SH-SY5Y (cell line): Measurements from ENCODE around the gene LIPJ.

Source experiments
- GATA2 ChIP-seq: IDR thresholded peaks from 2 replicates; pipeline ENCODE4 v1.6.1; 2011; ENCODE audit warnings: mild to moderate bottlenecking, low read depth, low read length
- GATA3 ChIP-seq: IDR thresholded peaks from 2 replicates; pipeline ENCODE4 v1.6.1; 2011; ENCODE audit warnings: low read depth, mild to moderate bottlenecking, low read length, moderate library complexity

The LIPJ gene

DNA sequence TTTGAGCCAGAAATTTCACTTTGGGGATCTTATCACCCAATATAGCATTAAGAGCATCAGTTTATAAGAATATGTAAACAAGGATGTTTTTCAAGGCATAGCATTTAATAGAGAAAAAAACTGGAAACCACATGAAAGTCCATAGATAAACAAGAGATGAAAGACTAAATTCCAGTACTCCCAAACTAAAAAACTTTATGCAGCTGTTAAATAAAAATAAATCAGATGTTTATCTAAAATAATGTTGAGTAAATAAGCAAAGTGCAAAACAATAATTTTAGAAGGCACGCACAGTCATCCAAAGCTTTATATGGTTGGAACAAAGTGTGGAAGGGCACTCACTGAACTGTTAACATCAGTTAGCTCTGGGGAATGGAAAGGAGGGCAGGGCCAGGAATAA is 24.4 kb upstream of the LIPJ start:
- TF ChIP-seq GATA2 (no peak), GATA3 (no peak)

DNA sequence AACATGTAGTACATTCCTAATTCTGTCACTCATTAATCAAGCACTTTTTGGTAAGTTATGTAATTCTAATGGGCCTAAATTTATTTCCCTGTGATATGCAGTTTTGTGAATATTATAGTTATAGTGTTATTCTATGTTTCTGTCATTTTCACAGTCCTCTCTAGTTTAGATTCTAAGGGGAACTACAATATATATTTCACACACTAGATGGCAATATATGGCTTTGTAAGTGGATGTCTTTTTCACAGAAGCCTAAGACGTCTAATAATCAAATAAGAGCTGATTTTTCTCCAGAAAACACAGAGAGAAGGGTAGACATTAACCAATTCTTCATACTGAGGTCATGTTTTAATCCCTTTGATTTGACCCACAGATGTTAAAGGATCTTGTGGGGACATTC is 21.5 kb upstream of the LIPJ start:
- TF ChIP-seq GATA3 (no peak), GATA2 (no peak)

DNA sequence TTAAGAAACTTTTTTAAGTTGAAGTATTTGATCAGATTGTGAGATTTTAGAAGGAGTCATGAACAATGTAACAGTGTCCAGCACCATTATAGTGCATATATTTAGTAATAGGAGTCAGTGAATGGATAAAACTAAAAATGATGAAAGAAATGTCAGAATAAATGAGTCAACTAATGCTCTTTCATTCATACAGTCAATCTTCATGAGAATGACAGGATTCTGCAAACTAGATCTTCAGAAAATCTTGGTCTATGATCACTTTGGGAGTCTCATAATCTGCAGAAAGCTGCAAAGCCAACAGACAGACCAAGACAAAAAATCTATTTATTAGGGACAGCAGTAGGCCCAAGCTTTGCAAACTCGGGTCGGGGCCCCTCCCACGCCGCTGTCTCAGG is 4.2 kb upstream of the LIPJ start:
- TF ChIP-seq GATA3 (no peak), GATA2 (no peak)

DNA sequence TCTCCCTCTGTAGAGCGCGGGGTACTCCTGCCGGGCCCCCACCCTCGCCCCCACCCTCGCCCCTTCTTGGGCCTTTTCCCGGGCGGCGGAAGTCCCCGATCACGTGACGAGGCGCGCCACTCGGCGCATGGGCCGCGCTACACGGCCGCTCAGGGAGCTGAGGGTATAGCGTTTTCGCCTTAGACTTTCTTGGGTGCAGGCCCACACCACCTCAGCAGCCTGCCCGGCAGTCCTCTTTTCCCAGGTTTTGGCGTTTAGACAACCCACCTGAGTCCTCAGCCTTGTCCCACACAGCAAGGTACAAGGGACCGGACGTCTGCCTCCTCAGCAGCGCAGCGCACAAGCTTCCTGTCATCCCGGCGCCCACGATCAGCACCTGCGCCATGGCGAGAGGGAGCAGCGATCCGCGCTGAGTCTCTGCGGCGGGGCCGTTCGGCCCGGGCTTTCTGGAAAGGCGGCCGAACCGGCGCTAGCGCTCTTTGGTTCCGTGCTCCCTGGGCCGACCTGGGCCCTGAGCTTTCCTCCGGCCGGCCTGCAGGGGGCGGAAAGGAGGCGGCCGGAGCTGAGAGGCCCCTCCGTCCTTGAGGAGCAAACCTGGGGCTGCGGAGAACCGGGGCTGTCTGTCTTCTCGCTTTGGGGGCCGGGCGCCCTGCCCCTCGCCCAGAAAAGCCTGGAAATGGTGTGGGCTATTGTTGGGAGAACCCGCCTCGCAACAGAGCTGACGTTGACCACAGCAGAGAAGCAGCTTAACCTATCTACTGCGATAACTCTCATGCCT is 3.6 kb upstream of the LIPJ start, which contains the start of gene RNLS:
RNLS (minus strand) TSS at position 513 of the 778 bp plus-strand sequence.
- no peak for TF ChIP-seq GATA3
- TF ChIP-seq GATA2: no peak

DNA sequence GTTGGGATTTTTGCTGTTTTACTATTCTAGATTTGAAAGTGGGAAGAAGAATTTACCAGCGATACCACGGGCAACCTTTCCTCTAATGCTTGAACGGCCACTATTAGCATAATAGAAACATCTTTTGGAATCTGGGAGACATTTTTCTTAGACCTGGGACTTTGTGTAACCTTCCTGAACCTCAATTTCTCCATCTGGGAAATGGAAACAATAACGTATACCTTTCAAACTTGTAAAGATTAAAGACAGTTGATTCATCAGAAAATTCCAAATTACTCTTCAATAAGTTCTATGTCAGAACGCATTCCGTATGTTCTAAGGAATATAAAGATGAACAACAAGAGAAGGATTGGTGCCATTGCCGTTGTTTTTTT is 3.0 kb upstream of the LIPJ start:
- TF ChIP-seq GATA3 (no peak), GATA2 (no peak)

DNA sequence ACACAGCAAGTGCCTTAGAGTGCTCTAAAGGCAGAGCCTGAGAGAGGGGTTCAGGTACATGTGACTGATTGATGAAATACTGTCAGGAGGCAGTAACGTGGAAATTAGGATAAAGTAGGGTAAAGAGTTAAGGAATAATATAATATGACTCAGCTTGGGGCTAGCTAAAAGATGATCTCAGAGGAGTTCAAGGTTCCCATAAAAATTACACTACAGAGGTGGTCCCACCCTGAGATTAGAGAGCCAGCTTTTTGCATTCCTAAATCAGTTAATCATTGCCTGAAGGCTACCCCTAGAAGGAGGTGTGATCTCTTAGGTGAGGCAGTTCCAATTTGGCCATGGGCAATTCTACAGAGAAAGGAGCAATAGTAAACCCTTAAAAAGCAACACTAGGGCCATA is 5.8 kb downstream of the LIPJ start:
- no peak for TF ChIP-seq GATA3
- no peak for TF ChIP-seq GATA2

DNA sequence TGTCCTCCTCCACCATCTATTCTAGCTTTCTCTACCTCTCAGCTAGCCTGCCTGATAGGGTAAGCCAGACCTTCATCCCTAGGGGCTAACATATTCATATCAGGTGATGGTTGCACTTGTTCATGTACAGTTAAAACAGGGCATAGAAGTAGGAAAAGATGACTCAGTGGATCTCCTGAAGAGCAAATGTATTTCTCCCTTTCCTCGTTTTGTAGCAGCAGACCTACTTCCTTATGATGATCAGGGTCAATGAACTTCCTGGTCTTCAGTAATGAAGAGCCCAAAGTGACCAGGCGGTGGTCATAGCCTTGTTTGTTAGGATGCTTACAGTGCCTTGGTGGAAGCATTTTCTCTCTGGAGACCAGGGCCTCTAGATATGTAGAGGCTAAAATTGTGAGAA is 6.3 kb downstream of the LIPJ start:
- TF ChIP-seq GATA2: no peak
- TF ChIP-seq GATA3: no peak

DNA sequence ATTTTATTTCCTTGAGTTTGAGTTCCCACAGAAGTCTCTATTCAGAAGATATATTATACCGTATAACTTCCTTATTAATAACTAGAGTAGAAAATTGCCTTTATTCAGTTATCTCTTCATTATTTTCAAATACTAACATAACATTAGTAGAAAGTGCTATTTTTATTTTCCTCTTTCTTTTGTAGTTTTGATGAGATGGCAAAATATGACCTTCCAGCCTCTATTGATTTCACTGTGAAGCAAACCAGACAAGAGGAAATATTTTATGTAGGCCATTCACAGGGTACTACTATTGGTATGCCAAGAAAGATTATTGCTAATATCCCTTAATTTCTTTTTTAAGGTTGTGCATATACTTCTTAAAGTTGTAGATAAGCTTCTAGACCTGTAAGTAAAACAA is 7.9 kb downstream of the LIPJ start:
- TF ChIP-seq GATA3 (no peak), GATA2 (no peak)

DNA sequence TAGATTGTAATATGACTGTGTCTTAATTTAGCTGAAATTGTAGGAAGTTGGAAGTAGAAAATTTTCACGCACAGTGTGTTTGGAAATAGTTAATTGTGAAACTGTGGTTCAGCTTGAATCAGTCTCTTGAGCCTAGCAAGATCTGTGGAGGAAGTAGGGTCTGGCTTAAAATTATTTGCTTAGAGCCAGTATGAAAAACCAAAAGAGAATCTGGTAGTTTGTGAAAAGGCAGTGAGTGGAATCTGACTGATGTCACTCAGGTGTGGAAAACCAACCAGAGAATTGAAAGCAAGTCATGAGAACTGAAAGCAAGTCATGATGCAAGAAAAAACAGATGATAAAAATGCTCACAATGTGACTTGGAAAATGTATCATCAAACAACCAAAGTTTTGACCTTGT is 11.5 kb downstream of the LIPJ start:
- TF ChIP-seq GATA3 (no peak), GATA2 (no peak)

DNA sequence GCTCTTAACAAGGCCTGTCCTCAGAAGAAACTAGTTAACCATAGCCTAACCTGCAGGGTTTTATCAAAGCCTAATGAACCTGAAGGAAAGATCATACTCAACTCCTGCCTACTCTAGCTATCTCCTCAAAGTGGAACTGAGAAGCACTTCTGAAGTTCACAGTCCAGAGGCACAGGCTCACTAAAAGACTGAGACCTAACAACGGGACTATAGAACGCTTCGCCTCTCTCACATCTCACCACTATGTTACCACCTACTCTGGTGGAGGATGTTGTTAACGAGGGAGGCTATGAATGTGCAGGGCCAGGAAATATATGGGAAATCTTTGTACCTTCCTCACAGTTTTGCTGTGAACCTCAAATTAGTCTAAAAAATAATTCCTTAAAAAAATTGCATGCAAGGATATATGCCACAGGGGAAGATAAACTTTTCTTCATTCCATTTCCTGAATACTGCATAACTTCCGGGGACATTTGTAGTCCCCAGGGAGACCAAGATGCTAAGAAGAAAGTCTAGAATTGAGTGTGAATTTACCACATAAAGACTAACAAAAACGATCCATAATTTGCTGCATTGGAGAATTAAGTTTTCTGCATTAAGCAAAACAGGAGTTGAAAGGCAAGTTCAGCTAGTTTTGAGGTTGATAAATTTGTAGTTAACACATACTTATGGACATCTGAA is 21.6 kb downstream of the LIPJ start:
- TF ChIP-seq GATA2 (no peak), GATA3 (no peak)

DNA sequence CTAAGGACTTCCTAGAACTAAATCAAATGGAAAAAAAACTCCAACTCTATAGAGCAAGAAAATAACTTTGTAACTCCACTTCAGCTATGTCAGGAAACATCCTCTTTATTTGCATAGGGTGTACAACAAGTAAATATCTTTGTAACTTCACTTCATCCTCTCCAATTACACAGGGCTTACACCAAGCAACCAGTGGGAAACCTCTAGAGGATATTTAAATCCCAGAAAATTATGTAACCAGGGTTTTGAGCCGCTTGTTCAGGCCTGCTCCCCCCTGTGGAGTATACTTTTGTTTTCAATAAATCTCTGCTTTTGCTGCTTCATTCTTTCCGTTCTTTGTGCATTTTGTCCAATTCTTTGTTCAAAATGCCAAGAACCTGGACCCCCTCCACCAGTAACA is 22.2 kb downstream of the LIPJ start:
- no peak for TF ChIP-seq GATA3
- TF ChIP-seq GATA2: no peak

DNA sequence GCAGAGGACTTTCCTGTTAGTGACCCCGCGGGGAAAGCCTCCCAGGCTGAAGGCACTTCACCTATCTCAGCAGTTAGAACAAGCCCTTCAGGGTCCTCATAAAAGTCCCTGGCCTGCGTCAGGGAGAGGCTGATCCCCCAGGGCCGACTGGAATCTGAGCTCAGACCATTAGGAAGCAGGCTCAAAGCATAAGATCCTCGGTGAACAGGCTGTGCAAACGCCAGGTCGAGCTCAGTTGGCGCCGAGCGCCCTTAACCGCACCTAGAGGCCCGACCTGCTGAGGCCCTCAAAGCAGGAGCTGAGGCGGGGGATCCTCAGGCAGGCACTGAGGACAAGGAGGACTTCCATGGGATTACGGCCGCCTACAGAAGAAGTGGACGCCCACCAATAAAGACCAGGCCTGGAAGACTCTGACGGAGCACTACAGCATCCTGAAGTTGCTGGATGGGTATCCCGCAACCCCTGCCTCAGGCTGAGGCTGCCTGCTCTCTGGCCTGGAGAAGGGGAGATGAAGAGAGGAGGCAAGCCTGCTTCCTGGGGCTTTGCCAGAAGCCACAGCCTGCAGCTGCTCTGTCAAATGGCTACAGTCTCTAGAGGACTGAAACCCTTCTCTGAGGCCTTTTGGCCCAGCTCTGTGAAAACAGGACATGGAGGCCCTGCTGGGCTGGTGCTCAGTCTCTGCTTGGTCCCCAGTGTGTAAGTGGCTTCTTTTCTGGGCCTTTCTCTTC is 29.9 kb downstream of the LIPJ start:
- TF ChIP-seq GATA2 (no peak), GATA3 (no peak)

DNA sequence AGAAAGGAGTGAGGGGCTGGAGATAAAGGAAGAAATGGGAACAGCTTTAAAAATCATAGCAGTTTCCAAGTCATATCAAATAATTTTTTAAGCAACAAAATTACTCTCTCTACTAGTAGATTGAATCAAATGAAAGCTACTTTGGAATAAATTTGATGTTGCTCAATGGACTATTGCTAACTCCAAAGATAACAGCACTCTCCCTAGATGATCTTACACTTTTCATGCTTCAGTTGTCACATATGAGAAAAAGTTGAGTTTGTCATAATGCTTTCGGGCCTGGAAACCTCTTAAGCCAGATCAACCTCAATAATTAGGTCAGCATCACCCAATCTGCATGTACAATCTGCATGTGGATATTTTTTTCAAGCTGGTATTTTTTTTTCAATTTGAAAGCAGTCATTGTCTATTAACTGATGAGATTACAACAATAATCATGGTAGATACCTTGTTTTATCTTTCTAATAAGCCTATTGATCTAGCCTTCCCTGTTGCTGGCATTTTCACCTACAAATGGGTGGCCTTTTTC is 31.3 kb downstream of the LIPJ start:
- peak; percentile 91 for TF ChIP-seq GATA3
- peak; percentile 85 for TF ChIP-seq GATA2

DNA sequence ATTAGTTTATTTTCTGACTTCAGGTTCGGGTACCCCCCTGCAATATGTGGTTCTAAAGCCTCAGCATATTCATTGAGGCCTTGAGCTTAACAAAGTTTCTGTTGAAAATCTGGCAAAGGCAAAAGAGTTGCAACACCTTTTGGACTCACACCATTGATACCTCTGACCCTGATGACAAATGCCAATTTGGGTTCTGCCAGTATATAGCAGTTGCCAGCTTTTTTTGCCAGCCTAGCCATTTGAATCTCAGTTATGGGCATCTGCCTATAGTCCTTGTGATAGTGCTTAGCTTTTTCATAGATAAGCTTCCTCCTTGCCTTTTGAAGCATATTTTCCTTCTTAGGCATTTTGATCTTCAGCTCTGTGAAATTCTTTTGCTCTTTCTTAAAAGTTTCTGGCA is 31.9 kb downstream of the LIPJ start:
- TF ChIP-seq GATA3: no peak
- no peak for TF ChIP-seq GATA2
